Measurements from ENCODE around the gene TNNT3.

DNA sequence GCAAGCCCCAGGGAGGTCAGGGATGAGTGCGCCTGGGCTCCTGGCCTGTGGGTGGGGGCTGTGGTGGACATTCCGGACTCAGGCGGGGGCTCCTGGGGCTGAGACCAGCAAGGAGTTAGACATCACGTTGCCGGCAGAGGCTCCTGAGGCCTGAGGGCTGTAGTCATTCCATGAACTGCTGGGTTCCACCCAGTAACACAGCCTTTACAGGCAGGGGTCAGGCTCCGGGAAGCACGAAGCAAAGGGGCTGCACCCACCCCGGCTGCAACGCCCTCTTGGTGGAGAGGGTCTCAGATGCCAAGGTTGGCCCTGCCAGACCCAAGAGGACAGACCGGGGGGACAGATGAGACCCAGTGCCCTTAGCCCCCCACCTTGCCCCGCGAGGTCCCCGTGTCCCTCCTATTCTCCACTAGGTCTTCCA is 9.0 kb downstream of the TNNT3 start:
- TF ChIP-seq, protein P1, sequence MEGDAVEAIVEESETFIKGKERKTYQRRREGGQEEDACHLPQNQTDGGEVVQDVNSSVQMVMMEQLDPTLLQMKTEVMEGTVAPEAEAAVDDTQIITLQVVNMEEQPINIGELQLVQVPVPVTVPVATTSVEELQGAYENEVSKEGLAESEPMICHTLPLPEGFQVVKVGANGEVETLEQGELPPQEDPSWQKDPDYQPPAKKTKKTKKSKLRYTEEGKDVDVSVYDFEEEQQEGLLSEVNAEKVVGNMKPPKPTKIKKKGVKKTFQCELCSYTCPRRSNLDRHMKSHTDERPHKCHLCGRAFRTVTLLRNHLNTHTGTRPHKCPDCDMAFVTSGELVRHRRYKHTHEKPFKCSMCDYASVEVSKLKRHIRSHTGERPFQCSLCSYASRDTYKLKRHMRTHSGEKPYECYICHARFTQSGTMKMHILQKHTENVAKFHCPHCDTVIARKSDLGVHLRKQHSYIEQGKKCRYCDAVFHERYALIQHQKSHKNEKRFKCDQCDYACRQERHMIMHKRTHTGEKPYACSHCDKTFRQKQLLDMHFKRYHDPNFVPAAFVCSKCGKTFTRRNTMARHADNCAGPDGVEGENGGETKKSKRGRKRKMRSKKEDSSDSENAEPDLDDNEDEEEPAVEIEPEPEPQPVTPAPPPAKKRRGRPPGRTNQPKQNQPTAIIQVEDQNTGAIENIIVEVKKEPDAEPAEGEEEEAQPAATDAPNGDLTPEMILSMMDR (IDR thresholded peaks at IDR 0.05): no peak
- TF ChIP-seq POLR2A (IDR thresholded peaks at IDR 0.05): no peak

Data from body of pancreas (tissue), 4 donors.